Hematopoietic multipotent progenitor cell treated with erythropoietin and hydrocortisone succinate and interleukin-3 and kit ligand, for 8 days (in vitro differentiated cells): ENCODE results near the gene MAEL.

Source experiments
- DNase-seq: peaks from one replicate; pipeline ENCODE4 v3.0.0-alpha.2; 2015

MAEL gene

DNA sequence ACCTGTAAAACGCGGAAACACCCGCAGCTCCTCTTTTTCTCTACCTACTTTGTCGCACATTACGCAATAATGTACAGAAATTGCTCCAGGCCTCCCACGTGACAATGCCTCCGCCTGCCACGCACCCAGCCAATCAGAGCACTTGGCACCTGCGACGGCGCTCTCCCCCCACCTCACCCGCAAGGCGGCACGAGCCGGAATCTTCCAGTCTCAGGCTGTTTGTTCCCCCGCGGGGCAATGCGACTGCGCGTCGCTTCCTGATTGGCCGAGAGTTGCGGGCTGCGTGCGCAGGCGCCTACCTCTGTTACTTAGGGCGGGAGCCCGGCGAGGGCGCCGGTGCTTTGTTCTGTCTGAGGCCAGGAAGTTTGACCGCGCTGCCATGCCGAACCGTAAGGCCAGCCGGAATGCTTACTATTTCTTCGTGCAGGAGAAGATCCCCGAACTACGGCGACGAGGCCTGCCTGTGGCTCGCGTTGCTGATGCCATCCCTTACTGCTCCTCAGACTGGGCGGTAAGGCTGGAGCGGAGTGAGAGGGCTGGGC, at the start of gene MAEL:
MAEL (plus strand) TSS at position 307 of the 542 bp plus-strand sequence; CDS start at position 380, 73 bp downstream.
- no peak for DNase-seq

DNA sequence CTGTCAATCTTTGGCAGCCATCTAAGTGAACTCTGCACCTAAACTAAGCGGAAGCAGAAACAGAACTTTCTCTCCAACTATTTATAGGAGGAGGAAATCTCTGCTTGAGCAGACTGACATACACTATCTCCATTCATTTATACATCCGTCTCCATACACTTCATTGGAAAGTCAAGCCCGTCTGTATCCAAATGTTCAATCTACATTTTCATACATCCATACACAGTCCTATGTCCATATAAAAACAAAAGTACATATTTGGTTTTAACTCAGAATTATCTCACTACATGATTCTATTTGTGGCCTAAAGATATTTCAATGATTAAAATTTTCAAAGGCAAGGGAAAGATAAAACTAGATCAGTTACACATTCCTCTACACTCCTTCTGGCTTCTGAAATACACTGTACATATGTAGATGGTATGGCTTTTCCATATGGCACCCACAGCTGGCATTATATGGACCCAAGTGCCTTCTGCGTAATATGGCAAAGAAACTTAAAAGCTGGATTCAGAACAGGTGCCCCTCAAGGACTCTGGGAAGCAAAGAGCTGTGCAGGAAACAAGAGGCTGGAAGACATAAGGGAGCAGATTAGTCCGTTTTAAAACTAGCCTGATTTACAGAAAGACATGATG, 49.2 kb upstream of the MAEL start:
- DNase-seq = no peak

DNA sequence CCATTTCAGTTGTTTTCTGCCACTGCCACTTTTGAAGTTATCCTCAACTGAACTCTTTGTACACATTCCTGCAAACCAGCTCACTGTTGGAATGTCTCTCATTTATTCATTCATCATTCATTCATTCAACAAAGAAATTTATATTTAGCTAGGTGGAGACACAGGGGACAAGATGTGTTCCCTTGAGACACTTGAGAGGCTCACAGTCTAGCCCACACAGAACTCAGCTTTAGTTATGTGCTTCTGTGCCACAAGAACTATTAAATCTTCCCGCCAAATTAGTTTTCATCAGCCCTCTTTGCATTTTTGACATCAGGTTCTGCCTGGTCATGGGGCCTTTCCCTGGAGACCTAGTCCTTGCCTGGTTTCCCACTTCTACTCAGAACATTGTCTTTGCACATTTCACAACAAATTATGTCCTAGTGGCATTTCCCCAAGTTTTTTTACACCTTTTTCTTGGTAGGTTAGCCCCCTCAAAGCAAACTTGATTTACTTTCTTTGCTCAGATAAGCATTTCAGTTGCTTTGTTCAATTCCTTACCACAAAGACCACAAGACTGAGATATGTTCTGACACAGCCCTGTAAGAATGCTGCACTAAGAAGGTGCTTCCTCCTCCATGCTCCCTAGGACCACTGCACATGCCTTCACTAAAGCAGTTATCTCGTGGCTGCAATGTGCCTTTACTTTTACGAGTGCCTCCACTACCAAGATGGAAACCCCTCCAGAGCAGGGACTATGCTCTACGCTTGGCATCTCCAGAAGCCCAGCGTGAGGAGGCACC, 44.7 kb upstream of the MAEL start:
- DNase-seq = peak; percentile 24

DNA sequence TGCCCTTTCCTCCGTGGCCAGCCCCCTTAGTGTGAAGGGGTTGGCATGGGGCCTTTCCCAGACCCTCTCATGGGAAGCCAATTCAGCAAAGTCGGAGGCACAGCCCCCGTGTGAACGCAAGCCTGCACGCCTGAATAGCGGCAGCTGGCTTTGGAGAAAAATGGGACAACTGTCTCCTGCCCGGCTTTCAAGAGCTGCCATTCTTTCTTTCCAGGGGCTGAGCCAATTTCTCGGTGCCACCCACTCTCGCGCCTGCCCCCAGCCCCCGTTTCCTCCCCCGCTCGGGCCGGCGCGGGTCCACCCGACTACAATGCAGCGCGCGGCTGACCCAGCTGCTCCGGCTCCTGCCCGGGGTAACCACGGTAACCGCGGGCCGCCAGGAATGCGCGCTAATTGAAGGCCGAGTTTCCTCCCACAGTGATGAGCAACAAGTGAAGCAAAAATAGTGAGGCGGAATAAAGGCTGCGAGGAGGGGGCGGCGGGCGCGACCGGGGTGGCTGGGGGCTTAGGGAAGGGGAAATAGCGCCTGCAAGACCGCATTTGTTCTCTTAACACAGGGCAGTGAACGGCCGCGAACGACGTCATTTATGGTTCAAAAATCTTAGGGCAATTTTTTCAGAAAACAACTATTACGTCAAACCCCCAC, 41.6 kb upstream of the MAEL start:
- DNase-seq = no peak

DNA sequence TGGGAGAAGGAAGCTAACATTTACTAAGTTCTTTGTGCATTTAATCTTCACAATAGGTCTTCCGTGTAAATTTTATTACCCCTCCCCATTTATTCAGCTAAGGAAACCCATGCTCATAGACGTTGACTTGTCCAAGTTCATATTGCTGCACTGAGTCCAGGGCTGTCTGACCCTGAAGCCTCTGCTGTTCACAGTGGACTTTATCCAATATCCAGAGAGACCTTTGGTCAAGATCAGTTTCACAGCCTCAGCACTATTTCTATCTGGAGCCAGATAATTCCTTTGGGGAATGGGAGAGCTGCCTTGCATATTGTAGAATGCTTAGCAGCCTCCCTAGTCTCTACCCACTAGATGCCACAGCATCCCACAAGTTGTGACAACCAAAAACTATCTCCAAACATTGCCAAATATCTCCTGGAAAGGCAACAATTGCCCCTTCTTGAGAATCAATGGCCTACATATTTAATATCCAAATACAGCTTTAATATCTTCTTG, 40.2 kb upstream of the MAEL start:
- no peak for DNase-seq

DNA sequence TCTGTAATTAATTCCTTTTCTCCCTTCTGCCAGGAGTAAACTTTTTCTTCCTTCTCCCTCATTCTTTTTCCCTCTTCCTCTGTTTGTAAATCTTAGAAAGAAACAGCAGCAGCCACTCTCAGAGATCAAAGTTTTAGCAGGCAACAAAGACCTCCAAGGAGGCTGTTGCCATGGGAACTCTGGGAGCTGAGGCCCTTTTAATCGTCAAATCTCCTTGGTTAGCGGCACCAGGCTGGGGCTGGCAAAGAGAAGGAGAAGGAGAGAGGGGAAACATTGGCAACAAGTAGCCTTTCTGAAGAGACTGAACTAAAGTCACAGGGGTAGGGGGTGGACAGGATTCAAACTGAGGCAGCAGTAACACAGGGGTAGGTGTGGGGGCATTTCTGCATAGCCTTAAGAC, 38.9 kb upstream of the MAEL start:
- DNase-seq = no peak

DNA sequence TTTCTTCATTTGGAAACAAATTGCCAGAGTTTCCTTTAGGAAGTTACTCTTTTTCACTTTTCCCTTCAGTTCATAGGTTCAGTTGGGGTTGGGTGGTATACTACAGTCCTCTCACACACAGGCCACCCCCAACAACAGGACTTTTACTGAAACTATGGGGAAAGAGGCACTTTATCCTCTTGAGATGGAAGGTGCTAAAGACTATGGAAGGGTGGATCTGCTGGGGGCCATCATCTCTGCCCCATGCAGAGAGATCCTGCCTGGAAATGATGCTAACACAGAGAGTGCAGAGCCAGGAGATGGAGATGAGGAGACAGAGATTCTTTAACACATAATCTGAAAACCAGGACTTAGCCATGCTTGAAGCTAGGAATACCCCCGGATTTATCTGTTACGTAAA, 38.0 kb upstream of the MAEL start:
- no peak for DNase-seq

DNA sequence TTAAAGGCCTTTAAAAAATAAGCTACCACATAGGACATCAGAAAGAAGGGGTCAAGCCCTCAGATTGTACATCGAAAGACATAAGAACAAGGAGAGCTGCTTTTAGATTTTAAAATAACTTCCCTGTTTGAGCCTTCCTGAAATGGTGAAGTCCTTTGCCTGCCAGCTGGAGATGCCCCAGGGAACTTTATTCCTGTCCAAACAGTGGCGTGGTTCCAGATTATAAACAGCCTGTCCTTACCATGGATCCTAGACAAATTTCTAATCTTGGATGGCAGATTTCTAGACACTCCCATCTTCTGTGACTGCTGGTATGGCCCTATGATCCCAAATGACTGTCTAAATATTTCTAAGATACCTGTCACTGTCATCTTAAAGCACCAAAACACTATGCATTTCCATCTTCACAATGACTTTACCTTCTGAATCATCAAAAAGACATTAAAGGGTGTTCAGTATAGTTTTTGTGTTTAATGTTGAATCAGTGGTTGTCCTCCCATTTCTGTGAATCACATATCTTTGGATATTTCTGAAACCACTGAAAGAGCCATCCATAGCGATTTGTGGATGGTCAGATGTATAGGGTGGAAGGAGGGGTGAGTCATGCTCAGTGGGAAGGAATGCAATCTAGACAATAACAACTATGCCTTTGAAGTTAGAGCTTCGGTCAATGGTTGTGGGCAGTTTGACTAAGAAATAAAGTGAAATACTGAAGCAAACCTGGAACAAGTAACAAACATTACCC, 36.9 kb upstream of the MAEL start:
- DNase-seq = no peak

DNA sequence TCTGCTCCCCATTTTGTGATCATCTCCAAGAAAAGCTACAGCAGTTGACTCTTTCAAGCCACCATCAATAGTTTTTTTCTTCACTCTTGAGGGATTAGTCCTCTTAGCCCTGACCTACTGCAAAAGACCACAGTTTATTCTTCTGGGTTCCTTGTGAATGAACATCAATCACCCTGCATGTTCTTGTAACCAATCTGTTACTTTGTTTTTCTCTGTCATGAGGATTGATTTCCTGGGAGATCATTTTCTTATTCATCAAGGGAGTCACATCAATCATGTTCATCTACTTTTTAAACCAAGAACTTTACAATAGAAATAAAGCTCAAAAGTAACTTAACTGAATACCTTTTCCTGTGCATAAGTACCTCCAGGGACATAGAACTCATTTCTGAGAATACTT, 35.6 kb upstream of the MAEL start:
- no peak for DNase-seq

DNA sequence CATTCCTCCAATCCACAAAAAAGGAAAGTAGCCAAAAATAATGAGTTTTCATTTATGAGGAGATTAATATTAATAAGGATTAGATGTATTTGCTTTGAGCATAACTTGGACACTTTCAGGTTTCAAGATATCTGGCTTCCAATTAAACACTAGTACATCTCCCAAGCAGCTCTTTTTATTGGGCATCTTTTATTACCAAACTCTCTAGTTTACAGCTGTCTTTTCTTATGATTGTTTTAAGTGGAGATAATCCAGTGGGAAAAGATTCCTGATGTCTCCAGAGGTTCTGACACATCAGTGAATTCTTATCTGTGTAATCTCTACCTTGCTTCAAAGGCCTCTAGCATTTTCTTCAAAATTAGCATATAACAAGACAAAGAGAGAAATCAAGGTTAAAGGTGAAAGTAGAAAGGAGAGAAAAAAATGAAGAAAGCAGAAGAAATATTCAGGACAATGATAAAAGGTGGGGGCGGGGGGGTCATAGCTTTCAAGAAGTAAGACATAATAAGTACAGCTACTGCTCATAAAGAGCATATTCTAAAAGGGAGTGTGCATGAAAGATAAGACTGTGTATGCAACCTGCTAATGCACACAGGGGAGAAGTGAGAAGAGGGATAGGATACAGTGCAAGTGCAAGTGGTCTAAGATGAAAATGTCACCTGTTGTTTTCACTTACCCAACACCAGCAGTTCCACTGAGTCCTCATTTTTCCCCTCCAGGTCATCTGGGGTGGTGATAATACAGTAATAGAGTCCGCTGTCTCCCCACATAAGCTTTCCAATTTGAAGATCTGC, 32.8 kb upstream of the MAEL start:
- DNase-seq = peak; percentile 15

DNA sequence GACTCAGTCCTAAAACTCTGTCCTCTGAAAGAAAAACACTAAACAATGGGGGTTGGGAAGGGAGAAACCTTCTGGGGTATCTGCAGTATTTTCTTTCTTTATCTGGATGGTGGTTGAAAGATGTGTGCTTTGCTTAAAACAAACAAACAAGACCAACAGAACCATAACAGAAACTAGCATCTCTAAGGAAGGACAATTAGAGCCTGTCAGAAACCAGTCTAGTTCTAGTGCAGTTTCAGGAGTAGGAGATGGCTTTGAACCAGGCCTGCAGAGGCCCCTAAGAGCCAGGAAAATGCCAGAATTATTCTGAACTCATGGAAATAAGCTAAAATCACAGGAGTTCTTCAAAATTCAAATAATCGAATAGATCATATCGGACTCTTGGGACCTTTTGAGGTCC, 32.2 kb upstream of the MAEL start:
- no peak for DNase-seq

DNA sequence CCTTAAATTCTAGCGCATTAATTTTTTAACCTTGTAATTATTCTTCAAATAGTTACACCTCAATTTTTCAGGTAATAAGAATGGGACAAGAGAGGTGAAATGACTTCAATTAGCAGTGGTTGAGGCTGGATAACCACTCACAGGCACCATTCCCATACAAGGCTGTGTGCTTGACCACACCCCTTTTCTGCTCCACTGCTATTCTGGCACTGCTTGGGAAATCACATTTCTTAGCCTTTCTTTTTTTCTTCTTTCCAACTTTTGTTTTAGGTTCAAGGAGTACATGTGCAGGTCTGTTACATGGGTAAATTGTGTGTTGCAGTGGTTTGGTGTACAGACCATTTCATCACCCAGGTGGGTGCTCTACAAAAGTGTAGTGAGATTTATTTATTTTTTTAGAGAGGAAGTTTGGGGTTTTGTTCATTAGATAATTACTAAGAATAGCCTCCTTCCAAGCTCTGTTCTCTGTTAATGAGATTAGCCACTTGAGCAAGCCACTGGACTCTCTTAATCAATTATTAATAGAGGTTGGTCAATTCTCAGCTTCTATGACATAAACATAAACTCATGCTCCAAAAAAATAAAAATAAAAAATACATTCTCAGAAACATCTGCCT, 28.1 kb upstream of the MAEL start:
- DNase-seq = no peak

DNA sequence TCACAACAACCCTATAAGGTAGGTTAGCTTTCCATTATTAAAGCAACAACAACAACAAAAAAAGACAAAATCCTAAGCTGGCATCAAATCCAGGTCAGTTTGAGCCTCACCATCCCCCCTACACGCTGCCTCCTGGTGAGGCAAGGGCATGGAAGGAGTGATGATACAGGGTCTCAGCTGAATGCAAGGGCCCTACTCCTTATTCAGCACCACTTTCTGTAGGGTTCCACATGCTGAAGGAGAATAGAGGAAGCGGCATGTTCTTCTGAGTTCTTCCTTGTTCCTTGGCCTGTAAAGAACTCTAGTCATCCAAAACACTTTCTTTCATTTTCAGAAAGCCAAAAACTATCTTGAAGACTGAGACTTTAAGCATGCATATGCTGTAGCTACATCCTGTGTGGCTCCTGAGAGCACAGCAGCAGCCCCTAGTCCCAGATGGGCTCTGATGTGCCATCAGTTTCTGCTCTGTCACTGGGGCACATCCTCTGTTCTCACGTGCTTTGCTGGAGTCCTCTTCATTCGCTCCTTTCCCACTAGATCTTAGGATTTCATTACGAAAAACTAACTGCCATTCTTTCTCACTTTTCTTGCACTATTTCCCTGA, 19.9 kb upstream of the MAEL start:
- DNase-seq = no peak

DNA sequence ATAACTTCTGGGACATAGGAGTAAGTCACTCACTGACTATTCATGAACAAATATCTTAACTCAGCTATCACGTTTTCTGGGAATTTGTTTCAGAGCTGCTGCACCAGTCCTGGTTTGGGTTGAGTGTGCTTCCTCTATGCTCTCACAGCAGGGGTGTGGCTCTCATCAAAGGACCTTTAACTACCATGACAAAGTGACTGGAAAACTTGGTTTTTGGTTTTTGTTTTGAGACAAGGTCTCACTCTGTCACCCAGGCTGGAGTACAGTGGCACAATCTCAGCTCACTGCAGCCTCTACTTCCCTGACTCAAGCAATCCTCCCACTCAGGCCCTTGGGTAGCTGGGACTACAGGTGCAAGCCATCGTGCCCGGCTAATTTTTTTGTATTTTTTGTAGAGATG, 17.8 kb upstream of the MAEL start:
- DNase-seq = no peak

DNA sequence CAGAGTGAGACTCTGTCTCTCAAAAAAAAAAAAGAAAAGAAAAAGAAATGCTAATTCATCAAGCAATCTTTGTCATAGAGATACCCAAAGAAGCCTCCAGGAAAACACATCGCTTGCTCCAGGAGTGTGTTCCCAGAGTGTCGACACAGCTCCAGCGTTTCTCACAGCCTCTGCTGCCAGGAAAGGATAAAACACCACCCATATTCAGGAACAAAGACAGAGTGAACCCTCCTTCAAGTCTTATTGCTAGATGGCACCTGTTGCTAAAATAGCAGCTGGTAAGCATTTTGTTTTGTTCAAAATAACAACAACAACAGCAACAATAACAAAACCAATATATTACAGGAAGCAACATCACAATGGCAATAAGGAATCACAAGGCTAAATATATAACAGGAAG, 16.9 kb upstream of the MAEL start:
- DNase-seq = no peak

DNA sequence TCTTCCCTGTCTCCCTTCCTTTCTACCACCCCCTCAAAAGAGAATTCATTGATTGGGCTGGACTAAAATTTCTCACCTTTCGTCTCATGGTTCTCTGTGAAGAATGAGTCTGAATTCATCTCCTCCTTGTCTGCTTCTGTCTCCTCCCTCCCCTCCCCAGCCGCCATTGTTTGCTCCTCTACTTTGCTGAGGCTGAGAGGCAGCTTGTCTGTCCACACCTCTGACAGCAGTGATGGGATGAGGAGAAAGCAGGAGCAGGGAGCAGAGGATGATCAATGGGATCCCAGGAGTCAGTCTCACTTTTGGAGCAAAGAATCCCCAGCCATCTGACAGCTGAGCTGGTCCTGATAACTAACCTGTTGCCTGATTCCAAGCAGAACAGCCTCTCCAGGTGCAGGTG, 16.3 kb upstream of the MAEL start:
- no peak for DNase-seq

DNA sequence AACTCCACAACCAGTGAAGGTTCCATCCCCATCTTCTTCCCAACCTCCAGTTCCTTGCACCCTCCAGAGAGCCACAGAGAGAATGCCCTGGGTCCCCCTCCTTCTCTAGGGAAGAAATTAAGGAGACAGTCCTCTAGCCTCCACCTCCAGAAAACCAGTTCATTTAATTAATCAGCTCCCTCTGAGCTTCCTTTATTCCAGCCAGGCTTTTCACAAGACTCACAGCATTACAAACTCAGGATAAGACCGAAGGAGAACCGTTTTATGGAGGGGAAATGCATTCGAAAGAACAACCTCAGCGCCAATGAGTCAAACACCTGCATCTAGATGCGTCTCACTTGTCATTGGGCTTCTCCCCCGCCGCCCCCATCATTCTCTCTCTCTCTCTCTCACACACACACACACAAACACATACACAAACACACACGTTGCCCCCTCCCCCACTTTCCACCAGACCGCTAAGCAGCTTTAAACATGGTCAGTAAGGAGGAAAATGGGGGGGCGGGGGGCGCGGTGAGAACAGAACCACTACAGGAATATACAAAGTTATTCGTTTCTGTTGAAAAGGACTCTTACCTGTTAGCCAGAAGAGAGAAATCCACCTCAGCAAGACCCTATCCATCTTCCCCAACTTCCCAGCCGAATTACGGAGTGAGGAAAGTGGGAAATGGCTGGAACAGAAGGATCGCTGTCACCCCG, 14.3 kb upstream of the MAEL start:
- no peak for DNase-seq

DNA sequence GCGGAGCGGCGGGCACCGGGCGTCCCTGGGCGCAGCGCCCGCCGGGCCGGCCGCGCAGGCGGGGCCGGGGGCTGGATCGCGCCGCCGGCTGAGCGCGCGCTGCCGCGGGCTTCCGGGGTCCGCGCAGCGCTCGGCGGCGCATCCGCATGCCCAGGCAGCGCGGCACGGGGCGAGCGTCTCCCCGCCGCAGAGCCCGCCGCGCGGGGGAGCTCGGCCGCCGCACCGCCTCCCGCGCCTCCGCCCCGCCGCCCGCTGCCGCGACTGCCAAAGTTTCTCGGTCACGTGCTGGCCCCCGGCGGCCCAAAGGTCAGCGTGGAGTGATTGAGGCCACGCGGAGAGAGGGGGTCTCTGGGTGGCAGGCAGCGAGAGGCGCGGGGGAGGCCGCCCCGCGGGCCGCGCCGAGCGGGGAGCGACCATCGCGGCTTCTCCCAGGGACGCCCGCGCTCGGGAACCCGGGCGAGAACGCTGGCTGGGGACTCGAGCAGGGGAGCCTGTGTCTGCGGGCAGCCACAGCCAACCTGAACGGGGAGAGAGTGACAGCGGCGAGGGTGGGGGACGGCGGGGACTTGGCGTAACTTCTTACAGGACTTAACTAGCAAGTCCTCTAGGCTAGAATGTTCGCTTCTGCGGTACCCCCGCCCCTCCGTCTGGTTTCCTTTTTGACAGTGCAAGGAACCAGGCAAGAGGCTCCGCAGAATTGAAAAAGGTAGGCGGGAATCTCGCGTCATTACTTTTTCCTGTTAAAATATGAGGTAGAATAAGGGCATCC, 13.5 kb upstream of the MAEL start, which contains the start of gene ILDR2:
ILDR2 (minus strand) TSS at position 180 of the 769 bp plus-strand sequence. CDS start 272 bp downstream, outside the sequence.
- peak; percentile 21 for DNase-seq

DNA sequence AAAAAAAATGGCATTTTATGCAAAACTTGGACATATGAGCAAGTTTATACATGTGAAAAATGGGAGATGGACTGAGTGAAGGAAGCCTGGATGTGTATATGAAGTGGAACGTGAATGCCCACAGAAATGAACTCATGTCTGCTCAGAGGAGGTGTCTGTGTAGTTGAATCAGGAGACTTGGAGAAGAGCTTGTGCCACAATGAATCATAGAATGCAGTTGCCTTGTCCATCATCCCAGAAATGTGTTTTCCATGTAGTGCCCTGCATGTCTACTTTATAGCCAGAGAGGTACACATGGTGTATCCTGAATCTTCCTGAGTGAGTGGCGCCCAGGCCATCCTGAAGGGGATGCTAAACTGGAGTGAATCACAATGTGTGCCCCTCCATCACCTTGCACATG, 11.1 kb upstream of the MAEL start:
- no peak for DNase-seq

DNA sequence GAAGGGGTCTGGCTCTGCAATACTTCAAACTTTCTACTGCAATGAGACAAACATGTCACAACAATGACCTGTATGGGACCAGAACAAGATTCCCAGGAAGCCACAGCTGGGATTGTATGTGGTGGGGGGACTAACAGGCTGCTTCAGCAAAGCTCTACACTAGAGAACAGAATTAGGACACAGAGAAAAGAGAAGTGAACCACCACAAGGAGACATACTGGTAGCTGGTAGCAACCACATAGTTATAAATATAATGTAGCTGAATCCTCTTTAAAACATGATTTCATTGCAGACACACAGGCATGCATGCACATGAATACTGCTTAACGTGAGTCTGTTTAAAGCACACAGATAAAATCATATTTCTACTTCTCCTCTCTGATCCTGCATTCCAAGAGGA, 10.3 kb upstream of the MAEL start:
- DNase-seq = no peak
